Heart right ventricle (tissue), 16 donors: ENCODE results near the gene IL6. TPM values are rescaled to one million over a fixed set of nuclear protein-coding genes. Genes with fewer than 3 reads are reported as not detected.

Experiments
- ATAC-seq, 8 donors: fragments of 200-7000 bp; cut with Tn5 transposase; one replicate each; pipeline ENCODE4 v1.9.1; 2020; ENCODE audit warnings: mild to moderate bottlenecking in 8 of 8, moderate library complexity in 8 of 8, moderate number of reproducible peaks in 1 of 8
- DNase-seq, 2 donors: peaks; one replicate each; pipeline ENCODE4 v3.0.0-alpha.2; 2020
- H3K27ac ChIP-seq, 10 donors: fragments of 200-600 bp; sonication (generic) in 2 of 10; one replicate each; pipeline versions ENCODE4 v1.5.0 to v1.8.0; 2020 to 2022; ENCODE audit warnings: mild to moderate bottlenecking in 3 of 10
- H3K27me3 ChIP-seq, 7 donors: fragments of 200-600 bp; one replicate each; pipeline ENCODE4 v1.8.0; 2021 to 2022; ENCODE audit warnings: mild to moderate bottlenecking in 2 of 7
- H3K36me3 ChIP-seq, 9 donors: fragments of 200-600 bp; sonication (generic) in 1 of 9; one replicate each; pipeline versions ENCODE4 v1.5.0 to v1.8.0; 2020 to 2022; ENCODE audit warnings: mild to moderate bottlenecking in 2 of 9
- H3K4me1 ChIP-seq, 9 donors: fragments of 200-600 bp; sonication (generic) in 1 of 9; one replicate each; pipeline versions ENCODE4 v1.5.0 to v1.8.0; 2020 to 2022; ENCODE audit warnings: mild to moderate bottlenecking in 4 of 9
- H3K4me3 ChIP-seq, 10 donors: fragments of 200-600 bp; sonication (generic) in 2 of 10; one replicate each; pipeline versions ENCODE4 v1.5.0 to v1.8.0; 2020 to 2022; ENCODE audit warnings: mild to moderate bottlenecking in 7 of 10, moderate library complexity in 2 of 10
- H3K9me3 ChIP-seq, 11 donors: fragments of 200-600 bp in 10 of 11; sonication (generic) in 2 of 11; one replicate each; pipeline versions ENCODE4 v1.5.0 to v1.8.0; 2013 to 2022; ENCODE audit warnings: mild to moderate bottlenecking in 2 of 11, control low read depth in 1 of 11, moderate library complexity in 1 of 11
- WGBS, 2 donors: extraction: QIAGEN DNeasy Blood & Tissue Kit; methylation state at CpG; one replicate each; pipeline ENCODE4 v1.1.7; 2013; ENCODE audit warnings: inconsistent platforms in 1 of 2; 5-methylcytosine and 5-hydroxymethylcytosine counted together
- intact Hi-C, 10 donors: fragments of 100-400 bp; cut with DNase I; formaldehyde crosslinking; loops; one replicate each; pipeline versions ENCODE4 v1.11.1 to v1.14.2; 2022
- polyA plus RNA-seq, 2 donors: library from polyadenylated mRNA; stranded (reverse); fragments of 200-250 nt; gene quantifications; one replicate each; pipeline ENCODE4 v1.2.3, GENCODE V29; 2013
- total RNA-seq, 10 donors: library from RNA; stranded (reverse); fragmentation: NEBNext Ultra II Directional in 3 of 10; extraction: Animal tissue kit (Norgen Biotek cat#: 25700) in 3 of 10; gene quantifications; one replicate each; pipeline versions ENCODE4 v1.2.1 to v1.2.4, GENCODE V29; 2021 to 2023
- TF ChIP-seq, protein P1 (sequence below), 9 donors: fragments of 200-600 bp; sonication (generic) in 2 of 9; IDR thresholded peaks; one replicate each; pipeline versions ENCODE4 v1.5.0 to v1.8.0; 2021 to 2022; ENCODE audit warnings: antibody characterized with exemption in 9 of 9, mild to moderate bottlenecking in 5 of 9, moderate library complexity in 1 of 9
- donor health status: Arrhythmogenic right ventricular cardiomyopathy.
- donor health status: ischemic (EF 13 %, LVEDD 7.1; RV severe dilation, severe dysfunction).
- donor health status: healthy with polysubstance abuse.
- donor health status: DM: no; HTN: yes; CAD: no.
- donor health status: DM: no; HTN: no; CAD: no.
- donor health status: ischemic (EF 25% LVEDD 6.9; RV normal size, moderate dysfunction).
- donor health status: ischemic (EF 25% LVEDD 5.7; RV mildly dilated, moderate dysfunction).
- donor health status: healthy.
- donor health status: DM: yes; HTN: yes; CAD: no.
- donor health status: Ischemic cardiomyopathy.
- donor health status: ischemic (EF 35%, LVEDD 5.7; RV mildly dilated, moderate dysfunction).
- donor health status: nonischemic (EF 11% LVEDD 7.7; RV severe dilation, severe dysfunction).
- donor health status: DM: yes; HTN: yes; CAD: no.
- donor health status: PGD.
- donor health status: ischemic (EF 29% LVEDD 5.4; RV normal size, mild dysfunction).
- donor health status: nonischemic (EF 23%, LVEDD 6.1; RV moderate dilation, normal function).

The IL6 gene
- total and polyA plus RNA-seq, 12 donors = 0.44 to 15.5 (median 3.3) TPM

- Histone ChIP-seq H3K27me3 (peaks cover 0 to 6% (median 0%) of the 10 kb centered on the region in 7 donors), H3K4me3 (no peak overlapping the region), H3K36me3 (no peaks in the 10 kb centered on the region), H3K9me3 (peaks cover 0 to 18% (median 0%) of the 10 kb centered on the region in 11 donors), H3K27ac (no peak overlapping the region), H3K4me1 (no peaks in the 10 kb centered on the region)
- intact Hi-C loops = no loop called here
- TF ChIP-seq, protein P1, sequence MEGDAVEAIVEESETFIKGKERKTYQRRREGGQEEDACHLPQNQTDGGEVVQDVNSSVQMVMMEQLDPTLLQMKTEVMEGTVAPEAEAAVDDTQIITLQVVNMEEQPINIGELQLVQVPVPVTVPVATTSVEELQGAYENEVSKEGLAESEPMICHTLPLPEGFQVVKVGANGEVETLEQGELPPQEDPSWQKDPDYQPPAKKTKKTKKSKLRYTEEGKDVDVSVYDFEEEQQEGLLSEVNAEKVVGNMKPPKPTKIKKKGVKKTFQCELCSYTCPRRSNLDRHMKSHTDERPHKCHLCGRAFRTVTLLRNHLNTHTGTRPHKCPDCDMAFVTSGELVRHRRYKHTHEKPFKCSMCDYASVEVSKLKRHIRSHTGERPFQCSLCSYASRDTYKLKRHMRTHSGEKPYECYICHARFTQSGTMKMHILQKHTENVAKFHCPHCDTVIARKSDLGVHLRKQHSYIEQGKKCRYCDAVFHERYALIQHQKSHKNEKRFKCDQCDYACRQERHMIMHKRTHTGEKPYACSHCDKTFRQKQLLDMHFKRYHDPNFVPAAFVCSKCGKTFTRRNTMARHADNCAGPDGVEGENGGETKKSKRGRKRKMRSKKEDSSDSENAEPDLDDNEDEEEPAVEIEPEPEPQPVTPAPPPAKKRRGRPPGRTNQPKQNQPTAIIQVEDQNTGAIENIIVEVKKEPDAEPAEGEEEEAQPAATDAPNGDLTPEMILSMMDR (IDR thresholded peaks at IDR 0.05) = no peak
- DNase-seq (no peak), ATAC-seq (no peak)
- 40 to 41% methylated on average over 1 of the region's 1 CpG for WGBS, 2 donors
Measured at GRCh38 chr7:22757338-22757994, 30.5 kb downstream of the IL6 start.

- Histone ChIP-seq H3K4me3 (no peak overlapping the region), H3K27ac (no peak overlapping the region), H3K4me1 (no peaks in the 10 kb centered on the region), H3K36me3 (no peaks in the 10 kb centered on the region), H3K9me3 (peaks cover 0 to 18% (median 0%) of the 10 kb centered on the region in 11 donors), H3K27me3 (peaks cover 0 to 6% (median 0%) of the 10 kb centered on the region in 7 donors)
- ATAC-seq = no peak
- intact Hi-C loops = no loop called here
- TF ChIP-seq, protein P1 (IDR thresholded peaks at IDR 0.05) = no peak
- DNase-seq = no peak
- WGBS, 2 donors = 90 to 91% methylated on average over 2 of the region's 2 CpGs
Measured at GRCh38 chr7:22758576-22758975, 31.6 kb downstream of the IL6 start.

- H3K27me3 ChIP-seq = peaks cover 0 to 6% (median 0%) of the 10 kb centered on the region in 7 donors
- TF ChIP-seq, protein P1 (IDR thresholded peaks at IDR 0.05) = no peak
- H3K9me3 ChIP-seq = peaks cover 0 to 14% (median 0%) of the 10 kb centered on the region in 11 donors
- intact Hi-C loops = no loop called here
- no peak for DNase-seq
- no peaks in the 10 kb centered on the region for H3K36me3 ChIP-seq
- no peak for ATAC-seq
- no peak overlapping the region for H3K27ac ChIP-seq
- H3K4me3 ChIP-seq = no peak overlapping the region
- no peaks in the 10 kb centered on the region for H3K4me1 ChIP-seq
Measured at GRCh38 chr7:22759721-22760120, 32.7 kb downstream of the IL6 start.

GRCh38 chr7:22762866-22763265, 35.9 kb downstream of the IL6 start:
- intact Hi-C loops = no loop called here
- Histone ChIP-seq H3K4me1 (no peaks in the 10 kb centered on the region), H3K27me3 (peaks cover 0 to 6% (median 0%) of the 10 kb centered on the region in 7 donors), H3K4me3 (no peak overlapping the region), H3K9me3 (peaks cover 0 to 14% (median 0%) of the 10 kb centered on the region in 11 donors), H3K36me3 (no peaks in the 10 kb centered on the region), H3K27ac (no peak overlapping the region)
- no peak for DNase-seq
- TF ChIP-seq, protein P1 (IDR thresholded peaks at IDR 0.05) = no peak
- 45 to 52% methylated on average over 3 of the region's 3 CpGs for WGBS, 2 donors
- no peak for ATAC-seq
